Limb (tissue), 2 donors: ENCODE data around the gene CRACDL.

Experiments
- DNase-seq, 2 donors: peaks; one replicate each; pipeline ENCODE4 v3.0.0-alpha.2; 2016; ENCODE audit errors: extremely low spot score in 2 of 2

CRACDL gene

DNA sequence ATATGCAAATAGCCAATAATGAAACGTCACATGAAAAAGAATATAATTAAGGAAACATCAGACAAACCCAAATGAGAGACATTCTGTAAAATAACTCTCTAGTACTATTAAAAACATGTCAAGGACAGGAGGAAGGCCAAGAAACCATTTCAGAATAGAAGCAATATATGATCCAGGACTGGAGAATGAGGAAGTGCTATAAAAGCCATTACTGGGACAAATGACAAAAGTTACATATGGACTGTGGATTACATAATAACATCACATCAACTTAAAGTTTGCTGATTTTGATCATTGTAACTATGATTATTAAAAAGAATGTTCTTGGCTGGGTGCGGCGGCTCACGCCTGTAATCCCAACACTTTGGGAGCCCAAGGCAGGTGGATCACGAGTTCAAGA lies 81.3 kb downstream of the CRACDL start:
- no peak for DNase-seq

DNA sequence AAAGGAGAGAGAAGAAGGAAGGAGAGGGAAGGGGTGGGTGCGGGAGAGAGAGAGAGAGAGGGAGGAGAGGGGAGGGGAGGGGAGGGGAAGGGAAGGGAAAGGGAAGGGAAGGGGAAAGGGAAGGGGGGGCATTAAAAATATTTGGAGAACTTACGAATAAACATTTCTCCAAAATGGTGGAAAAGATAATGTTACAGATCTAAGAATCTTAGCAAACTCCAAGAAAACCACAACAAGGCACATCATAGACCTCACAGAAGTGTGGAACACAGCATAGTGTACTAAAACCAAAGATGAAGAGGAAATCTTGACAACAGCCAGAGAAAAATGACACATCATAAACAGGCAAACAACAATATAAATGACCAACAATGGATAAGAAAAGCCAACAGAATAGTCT lies 83.1 kb downstream of the CRACDL start:
- DNase-seq, result no peak

DNA sequence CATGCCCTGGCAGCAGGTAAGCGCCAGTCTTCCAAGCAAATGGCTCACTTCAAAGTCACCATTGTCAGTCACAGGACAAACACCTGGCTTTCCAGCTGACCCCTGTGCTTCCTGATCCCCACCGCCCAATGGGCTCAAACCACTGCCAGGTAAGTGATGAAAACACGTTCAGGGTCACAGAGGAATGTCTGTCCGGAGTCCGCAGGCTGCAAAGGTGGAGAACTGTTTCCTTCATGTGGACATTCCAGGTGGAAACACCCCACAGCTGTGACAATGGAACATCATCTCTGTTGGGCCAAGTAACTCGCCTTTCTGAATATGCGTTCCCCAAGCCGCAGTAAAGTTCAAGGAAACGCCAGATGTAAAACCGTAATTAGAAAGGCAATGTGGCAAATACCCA lies 86.0 kb downstream of the CRACDL start:
- no peak for DNase-seq

DNA sequence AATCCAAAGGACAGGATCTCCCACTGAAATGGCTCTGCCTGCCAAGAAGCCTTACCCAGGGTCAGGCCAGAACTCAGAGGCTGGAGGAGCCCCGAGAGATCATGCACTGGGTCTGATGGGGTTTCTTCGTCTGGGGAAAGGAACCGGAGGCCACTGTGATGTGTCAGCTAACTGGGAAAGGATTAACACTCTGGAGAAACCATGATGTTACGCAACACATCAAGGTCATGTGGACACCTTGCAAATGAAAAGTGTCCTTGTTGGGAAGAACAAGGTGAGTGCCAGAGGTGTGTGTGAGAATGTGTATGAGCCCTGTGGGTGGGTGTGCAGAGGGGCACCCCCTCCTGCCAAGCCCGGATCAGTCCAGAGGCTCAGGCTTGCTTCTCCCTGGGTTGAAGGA lies 86.9 kb downstream of the CRACDL start:
- no peak for DNase-seq

DNA sequence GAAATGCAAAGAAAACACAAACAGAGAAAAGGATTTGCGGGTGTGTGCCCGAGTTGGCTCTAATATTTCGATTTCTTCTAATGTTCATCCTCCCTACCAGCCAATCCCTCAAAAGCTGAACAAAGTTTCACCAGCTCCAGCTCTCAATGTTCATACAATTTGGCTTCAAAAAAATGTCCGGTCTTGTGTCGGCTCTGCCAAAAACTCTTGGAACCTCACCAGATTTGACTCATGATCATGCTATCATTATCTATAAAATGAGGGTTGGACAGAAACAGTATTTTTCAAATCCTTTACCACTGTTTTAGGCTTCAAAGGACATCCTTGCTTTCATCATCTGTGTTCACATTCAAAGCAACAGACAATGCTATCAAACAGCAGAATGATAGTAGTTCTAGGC lies 88.2 kb downstream of the CRACDL start:
- no peak for DNase-seq

DNA sequence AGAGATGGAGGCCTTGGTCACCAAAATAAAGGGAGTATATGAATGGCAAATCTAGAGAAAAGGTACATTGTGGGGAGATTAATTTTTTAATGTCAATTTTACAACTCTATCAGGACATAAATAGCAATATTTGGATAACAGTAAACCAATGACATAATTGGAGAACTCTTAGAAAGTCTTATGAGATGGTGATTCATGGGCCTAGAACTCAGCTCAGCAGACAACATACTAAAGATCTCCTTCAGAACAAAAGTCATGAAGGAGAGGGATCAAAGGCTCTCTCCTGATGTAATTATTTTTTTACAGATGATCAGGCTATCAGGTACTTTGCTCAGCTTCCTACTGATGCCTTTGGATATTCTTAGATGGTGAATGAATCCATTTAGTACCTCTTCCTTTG lies 90.0 kb downstream of the CRACDL start:
- no peak for DNase-seq

DNA sequence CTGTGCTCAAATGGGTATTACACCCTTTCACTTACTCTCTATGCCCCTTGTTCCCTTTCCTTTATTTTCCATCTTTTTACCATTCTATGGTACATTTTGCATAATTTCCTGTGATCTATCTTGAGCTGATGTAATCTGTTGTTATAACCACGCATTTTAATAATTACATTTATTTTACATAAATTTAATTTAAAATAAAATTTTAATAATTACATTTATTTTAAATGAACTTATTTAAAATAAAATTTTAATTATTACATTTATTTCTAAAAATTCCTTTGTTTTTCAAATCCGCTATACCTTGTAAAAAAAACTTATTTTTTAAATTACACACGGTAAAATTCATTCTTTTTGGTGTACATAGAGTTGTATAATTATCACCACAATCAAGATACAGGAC lies 93.9 kb downstream of the CRACDL start:
- DNase-seq, result no peak

DNA sequence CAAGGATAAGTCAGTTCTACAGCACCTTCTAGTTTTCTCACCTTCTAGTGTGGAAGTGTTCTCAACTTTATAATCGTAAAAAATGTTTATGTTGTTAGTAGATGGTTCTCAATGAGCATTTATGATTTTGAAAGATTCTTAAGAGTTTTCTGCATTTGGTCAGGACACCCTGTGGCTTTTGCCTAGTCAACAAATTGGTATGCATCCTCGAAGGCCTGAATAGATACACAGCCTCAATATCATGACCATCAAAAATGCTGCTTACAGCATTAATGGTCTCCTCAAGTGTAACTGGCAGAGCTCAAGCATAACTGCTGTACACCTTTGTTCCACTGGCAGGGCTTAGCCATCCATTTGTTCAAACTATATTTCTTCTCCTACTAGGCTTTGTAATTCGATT lies 96.7 kb downstream of the CRACDL start:
- DNase-seq, result no peak

DNA sequence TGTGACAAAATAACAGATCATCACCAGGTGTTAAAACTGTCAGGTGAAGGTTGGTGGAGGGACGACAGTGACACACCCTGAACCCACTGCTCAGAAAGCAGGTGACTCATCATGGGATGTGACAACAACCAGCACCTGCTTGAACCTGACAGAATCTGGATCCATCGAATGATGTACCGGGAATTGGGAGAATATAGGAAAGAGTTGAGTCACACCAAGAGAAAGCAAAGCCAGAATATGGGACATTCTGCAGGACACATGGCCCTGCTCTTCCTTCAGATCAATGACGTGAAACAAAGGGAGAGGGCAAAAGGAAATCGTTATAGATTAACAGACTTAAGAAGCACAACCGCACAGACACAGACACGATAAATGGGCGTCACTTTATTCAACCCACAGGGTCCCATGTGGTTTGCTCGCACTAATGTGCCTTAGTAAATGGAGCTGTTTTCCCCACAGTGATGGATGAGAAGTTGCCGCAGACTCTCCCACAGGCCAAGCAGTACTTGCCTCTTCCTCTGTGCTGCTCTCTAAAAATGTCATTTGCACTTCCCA lies 100.1 kb downstream of the CRACDL start:
- DNase-seq, result no peak

DNA sequence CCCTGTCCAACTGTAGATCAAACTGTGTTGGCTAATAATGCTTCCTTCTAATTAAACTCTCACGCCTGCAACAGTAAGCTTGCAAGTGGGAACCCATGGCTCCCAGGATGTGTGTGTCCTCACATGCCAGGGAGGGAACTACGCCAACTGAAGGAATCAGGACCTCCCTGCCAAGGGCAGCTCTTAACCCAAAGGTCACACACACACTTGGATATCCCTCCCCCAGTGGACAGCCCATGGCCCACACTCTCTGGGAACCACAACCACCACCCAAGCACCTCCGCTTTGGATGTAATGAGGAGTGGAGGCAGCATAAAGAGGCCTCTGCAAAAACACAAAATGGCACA lies 102.1 kb downstream of the CRACDL start:
- DNase-seq, result no peak

DNA sequence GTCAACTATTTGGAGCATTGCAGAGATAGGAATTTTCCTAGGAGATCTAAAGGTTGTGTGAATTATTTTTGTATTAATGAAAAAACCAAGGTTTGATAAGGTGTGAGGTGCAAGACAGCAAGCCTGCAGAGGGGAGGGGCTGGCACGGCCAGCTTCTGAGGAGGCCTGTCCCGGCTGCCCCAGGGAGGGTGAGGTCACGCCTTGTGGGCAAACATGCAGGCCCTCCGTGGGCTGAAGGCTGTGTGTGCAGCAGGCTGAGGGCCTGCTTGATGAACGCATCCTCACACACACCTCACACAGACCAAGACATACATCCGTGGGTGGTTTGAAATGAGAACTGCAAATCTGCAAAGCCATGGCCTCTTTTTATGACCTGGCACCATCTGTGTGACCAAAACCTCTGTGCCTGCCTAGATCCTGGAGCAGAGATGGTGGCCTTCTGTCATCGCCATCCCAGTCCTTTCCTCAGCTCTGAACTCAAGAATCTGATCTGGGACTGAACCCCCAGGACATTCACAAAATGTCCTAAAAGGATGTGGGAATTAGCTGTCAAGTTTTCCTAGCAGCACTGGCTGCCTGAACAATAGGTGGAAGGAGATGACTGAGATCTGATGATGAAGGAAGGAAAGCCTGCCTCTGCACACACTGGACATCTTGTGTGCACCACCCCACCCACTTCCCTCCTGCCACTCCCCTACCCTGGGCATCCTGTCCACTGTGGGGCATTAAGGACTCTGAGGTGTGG lies 102.7 kb downstream of the CRACDL start:
- DNase-seq, result no peak

DNA sequence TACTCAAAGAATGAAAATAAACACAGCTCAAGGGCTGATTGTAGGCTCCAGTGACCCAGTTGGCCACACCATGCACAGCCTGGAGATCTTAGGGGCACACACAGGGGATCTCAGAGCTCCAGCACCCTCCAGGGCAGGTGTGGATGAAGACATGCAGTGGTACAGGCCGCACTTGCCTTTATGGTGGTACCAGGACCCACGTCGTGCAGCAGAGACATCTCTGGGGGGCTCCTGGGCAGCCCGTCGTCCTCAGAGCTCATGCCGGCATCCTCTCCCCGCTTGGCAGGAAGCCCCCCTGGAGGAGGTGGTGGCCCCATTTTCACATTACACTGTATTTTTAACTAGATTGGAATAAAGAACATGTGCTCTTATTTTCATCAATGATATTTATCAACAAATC lies 103.9 kb downstream of the CRACDL start:
- no peak for DNase-seq

DNA sequence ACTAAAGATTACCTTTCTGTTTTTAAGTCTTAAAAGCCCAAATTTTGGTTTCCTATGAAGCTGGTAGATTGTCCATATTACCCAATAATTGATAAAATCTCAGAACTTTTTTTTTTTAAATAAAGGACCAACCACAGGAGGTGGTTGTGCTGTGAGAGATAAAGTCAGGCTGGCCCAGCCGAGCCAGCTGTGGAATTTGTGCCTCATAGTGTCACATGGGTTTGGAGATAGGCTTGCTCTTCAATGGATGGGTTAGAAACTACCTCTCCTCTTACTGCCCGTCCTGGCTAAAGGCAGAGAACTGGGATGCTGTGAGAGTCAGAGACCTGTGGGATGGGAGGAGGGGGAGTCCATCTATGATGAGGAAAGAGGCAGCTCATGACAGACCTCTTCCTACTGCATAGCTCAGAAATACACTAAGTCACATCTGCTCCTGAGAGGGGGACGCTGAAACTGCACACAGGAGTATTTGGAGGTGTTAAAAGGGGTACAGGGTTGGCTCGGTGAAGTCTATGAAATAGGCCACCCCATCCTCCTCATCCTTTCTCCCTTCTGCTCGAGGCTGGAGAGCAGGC lies 105.4 kb downstream of the CRACDL start:
- DNase-seq, result no peak

DNA sequence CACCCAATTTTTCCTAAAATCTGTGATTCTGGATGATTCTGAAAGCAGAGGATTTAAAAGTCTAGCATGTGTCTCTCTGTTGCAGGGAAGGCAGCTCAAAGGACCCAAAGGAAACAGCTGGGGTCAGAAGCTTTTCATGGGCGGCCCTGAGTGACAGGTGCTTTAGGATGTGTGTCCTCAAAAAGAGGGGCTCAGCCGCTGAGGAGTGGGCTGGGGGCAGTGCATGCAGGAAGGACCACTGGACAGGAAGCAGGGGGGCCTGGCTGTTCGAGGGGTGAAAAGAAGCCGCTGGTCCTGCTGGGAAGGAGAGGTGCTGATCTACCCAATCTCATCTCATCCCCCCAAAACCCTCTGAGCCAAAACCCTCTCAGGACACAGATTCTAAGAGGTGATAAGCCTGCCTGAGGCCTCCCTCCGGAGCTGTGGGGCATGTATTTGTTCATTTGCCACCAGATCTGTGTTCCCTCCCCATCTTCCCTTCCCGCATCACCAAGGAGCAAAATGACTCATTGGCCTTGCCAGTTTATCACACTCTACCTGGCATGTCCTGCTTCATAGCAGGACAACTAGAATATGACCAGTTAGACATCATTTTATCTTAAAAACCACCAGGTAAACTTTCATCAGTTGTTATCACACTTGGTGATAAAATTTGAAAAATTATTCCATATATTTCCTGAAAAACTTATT lies 106.3 kb downstream of the CRACDL start:
- no peak for DNase-seq

DNA sequence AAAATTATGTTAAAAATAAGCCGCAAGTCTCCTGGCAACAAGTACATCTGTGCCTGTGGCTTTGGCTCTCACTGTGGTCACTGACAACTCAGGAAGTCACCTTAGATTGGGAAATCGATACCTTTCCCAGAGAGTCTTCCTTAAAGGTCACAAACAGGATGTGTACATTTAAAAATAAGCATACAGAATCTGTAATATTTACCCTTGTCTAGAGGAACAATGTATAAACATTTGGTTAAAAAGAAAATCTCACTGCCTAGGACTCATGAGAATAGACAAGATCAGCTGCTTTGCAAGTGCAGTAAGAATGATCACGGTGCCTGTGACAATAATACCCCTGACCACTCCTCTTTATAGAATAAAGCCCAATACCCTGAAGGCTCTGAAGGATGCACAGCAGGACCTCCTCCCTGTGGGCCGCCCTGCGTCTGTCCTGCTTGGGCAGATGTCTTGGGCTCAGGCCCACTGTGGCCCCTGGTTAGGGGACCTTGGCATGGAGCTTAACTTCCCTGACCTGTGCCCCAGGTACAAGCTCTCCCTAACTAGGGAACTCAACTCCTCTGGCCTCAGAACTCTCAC lies 107.1 kb downstream of the CRACDL start:
- no peak for DNase-seq

DNA sequence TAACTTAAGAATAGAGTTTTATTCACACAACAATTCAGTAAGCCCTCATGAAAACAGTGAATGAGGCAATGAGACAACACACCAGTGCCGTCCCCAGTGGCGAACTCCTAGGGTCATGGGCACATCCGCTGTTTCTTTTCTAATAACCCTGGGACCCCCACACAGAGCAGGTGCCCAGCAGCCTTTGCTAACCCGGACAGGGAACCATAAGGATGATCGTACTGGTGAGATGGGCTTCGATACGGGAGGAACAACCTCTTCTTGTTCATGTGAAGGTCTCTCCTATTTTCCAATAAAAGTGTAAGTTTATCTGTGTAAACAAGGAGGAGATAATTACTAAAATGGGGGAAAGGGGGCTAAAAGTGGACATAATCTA lies 107.7 kb downstream of the CRACDL start:
- DNase-seq, result no peak

DNA sequence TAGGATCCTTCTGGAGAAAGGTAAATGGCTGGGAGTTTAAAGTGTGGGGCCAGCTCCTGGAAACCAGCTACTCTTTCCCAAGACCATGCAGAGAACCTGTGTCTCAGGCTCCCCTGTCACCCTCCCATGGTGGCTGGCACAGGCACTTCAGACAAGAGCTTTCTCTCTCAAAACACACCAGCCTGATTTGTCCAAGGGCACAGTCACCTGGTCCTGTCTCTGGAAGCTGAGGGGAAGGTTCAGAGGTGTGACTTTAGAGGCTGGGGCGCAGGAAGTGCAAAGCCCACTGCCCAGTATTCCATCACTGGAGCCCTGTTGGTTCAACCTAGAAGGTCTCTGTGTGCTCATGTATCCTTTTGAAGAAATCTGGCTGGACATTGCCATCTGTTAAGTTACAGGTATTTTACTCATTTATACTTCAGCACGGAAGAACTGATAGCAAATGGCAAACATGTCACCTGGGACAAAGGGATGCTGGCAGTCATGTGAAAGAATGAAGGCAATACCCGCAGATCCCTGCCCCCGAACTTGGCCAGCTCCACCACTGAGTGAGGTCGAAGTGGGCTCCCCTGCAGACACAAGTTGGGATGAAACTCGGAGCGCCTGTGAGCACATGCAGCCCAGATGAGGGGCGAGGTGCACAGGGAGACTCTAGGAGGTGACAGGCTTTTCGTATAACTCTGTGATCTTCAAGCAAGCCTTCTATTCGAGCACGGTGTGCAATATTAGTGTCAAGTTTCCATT lies 108.2 kb downstream of the CRACDL start:
- DNase-seq, result no peak

DNA sequence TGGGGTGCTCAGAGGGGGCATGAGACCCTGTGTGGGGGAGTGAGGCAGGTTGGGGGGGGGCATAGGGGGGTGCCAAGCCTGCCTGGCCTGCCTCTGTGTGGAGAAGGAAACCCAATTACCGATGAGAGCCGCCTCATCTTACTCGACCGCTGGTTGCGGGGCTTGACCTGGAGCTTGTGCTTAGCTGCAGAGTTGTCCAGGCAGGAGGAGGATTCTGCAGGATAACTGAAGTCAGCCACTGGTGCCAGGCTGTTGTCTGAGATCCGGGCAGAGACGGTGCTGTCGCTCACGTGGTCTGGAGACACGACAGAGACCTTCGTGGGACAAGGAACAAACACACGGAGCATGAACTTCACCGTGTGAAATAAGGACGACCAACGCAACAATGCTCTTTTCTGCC lies 109.2 kb downstream of the CRACDL start:
- no peak for DNase-seq

DNA sequence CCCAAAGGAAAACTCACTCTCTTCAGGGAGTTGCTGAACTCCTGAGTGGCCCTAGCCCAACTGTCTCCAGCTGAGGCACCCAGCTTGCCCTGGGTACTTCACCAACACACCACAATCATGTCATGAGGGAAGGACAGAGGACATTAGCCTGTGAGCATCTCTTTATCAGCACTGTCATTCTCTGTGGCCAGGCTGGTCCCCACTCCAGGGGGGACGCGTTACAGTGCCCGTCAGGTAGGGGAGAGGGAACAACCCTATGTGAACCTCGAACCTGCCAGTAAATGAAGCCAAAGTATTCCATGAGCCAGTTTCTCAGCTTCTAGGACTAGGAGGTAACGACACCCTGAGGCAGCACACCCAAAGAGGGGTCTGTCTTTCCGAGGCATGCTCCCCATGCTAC lies 110.2 kb downstream of the CRACDL start:
- no peak for DNase-seq

DNA sequence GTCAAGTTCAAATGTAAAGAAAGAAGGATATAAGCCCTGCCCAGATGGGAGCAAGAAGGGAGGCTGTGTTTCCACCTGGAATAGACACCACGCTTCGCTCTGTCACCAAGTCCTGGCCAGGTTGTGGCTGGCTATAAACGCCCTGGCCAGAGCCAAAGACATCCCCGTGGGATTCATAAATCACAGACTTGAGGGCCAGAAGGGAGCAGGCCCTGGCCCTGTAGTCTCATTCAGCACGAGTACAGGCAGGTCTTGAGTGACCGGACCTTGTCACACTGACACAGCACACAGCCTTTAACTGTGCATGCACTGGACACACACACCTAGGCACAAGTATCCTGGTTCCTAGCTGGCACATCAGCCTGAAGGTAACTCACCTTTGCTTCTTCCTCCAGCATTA lies 110.6 kb downstream of the CRACDL start:
- no peak for DNase-seq

DNA sequence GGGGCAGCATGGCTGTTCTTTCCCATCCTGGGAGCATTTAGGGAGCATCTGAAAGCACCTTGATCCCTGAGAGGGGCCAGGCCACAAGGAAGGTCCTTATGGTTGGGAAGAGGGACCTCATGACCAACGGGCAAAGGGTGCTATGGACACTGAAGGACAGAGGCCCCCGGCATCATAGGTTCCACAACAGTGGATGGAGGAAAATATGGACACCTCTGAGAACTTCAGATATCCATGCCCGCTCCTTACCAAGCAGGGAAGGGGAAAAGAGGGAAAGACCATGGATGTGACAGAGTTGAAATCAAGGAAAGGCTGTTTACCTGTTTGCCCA lies 111.0 kb downstream of the CRACDL start:
- no peak for DNase-seq
